GM12864 (cell line): ENCODE measurements around the gene PLA2G12A.
"Not testable (repeated sequence)": the region's sequence is repeated elsewhere in the genome, so short reads cannot be mapped to it uniquely, and the experiment has no call there.

Experiments used
- DNase-seq: peaks from one replicate; pipeline ENCODE4 v3.0.0-alpha.2; 2011; ENCODE audit warnings: low read depth
- H3K4me3 ChIP-seq: 2 replicates; pipeline ENCODE4 v1.5.1; 2011; ENCODE audit warnings: mild to moderate bottlenecking, low read depth, low read length, control low read depth
- TF ChIP-seq, protein P1 (sequence below): IDR thresholded peaks from 2 replicates; pipeline ENCODE4 v1.5.1; 2011; ENCODE audit warnings: low read depth, mild to moderate bottlenecking, moderate library complexity, low read length, control low read depth, inconsistent platforms; ENCODE audit errors: missing control alignments

Gene PLA2G12A

DNA sequence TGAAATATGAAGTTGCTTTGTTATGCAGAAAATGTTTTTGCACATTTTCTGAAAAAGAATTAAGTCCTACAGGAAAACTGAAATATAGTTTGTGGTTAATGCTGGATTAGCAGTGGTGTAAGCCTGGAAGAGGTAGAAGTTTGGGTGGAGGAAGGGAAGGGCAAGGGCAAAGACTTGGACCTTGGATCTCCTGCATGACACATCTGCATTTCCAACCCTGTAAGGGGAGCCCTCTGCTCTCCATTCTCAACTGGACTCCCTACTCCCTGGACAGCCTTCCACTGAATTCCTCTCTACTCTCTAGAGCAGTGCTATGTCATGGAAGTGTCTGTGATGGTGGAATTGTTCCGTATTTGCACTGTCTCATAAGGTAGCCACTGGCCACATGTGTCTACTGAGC is 31.2 kb downstream of the PLA2G12A start:
- H3K4me3 ChIP-seq: no peak overlapping the region
- TF ChIP-seq, protein P1, sequence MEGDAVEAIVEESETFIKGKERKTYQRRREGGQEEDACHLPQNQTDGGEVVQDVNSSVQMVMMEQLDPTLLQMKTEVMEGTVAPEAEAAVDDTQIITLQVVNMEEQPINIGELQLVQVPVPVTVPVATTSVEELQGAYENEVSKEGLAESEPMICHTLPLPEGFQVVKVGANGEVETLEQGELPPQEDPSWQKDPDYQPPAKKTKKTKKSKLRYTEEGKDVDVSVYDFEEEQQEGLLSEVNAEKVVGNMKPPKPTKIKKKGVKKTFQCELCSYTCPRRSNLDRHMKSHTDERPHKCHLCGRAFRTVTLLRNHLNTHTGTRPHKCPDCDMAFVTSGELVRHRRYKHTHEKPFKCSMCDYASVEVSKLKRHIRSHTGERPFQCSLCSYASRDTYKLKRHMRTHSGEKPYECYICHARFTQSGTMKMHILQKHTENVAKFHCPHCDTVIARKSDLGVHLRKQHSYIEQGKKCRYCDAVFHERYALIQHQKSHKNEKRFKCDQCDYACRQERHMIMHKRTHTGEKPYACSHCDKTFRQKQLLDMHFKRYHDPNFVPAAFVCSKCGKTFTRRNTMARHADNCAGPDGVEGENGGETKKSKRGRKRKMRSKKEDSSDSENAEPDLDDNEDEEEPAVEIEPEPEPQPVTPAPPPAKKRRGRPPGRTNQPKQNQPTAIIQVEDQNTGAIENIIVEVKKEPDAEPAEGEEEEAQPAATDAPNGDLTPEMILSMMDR: no peak
- no peak for DNase-seq

DNA sequence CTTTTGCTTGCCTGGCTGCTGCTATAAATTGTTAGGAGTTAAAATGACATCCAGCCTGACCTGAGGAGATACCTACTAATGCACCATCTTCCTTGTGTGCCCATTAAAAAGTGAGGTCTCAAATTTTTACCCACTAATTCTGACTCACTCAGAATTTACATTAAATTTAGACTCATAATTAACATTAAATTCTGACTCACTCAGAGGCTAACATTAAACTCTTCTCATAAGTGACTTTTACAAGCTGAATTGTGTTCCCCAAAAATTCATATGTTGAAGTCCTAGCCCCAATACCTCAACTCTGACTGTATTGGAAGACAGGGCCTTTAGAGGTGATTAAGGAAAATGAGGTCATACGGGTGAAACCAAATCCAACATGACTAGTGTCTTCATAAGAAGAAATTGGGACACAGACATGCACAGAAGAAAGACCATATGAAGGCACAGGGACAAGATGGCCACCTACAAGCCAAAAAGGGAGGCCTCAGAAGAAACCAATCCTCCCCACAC is 38.4 kb downstream of the PLA2G12A start:
- no peak overlapping the region for H3K4me3 ChIP-seq
- TF ChIP-seq, protein P1: no peak
- DNase-seq: no peak

DNA sequence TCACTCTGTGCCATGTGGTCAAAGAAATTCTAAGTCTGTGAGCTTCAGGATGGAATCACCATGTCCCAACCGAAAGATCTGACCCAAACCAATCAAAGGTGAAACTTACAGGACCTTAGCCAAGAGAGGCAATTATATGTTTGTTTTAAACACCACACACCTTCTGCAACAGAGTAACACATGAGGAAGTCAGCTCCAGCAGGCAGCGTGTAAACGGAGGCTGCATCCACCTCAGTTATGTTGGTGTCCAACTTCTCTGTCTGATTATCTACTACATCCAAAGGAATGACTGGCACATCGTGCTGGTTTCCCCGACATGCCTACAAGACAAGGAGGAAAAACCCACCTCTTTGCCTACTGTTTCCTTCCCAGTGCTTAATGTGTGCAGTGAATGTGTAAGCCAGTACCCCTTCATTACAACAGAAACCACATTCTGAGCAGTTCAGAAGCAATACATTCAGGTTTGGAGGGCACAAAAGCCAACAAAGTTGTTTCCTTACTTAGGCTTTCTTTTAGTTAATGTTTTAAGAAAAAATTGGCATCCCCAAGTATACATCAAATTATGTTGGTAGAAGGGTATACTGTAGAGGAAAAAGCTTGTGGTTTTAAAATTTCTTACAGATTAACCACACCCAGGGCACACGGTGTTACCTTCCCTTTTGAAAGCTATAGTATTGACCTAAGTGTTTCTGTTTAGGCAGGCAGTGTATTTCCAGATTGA is 39.0 kb downstream of the PLA2G12A start:
- DNase-seq: no peak
- TF ChIP-seq, protein P1: no peak
- no peak overlapping the region for H3K4me3 ChIP-seq

DNA sequence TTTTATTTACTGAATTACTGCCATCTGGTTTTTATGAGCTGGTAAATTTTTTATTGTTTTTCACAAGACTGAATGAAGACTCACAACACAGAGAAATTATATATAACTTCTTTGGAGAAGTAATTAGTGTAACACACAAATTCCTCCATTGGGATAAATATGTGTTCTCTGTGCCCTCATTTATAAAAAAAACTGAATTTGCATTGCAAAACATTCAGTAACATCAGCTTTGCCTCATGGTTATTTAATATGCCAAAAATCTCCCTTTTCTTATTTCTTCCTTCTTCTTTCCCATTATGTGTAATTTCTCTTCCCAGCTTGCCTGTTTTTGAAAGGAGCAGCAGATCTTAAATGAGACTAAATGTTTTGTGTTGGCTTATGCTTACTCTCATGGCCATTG is 45.1 kb downstream of the PLA2G12A start:
- TF ChIP-seq, protein P1: no peak
- DNase-seq: no peak
- H3K4me3 ChIP-seq: no peak overlapping the region

DNA sequence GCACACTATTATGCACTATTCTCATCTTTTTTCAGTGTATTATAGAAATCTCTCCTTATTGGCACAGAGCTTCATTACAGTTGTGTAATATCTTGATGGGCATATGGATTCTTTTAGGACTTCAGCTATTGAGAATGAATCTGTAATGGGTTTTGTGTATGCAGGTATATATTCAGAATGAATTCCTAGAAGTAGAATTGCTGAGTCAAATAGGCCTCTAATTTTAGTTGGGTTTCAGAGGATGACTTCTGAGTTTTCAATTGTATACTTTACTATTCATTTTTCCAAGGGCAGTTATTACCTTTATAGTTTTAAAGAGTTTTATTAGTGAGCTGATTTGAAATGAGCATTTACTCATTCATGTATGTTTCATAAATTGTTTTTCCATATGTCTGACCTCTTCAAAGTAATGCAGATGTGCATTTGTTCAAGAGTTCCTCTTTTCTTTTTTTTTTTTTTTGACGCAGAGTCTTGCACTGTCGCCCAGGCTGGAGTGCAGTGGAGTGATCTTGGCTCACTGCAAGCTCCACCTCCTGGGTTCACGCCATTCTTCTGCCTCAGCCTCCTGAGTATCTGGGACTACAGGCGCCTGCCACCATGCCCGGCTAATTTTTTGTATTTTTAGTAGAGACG is 46.1 kb downstream of the PLA2G12A start:
- TF ChIP-seq, protein P1: no peak
- no peak for DNase-seq
- no peak overlapping the region for H3K4me3 ChIP-seq

DNA sequence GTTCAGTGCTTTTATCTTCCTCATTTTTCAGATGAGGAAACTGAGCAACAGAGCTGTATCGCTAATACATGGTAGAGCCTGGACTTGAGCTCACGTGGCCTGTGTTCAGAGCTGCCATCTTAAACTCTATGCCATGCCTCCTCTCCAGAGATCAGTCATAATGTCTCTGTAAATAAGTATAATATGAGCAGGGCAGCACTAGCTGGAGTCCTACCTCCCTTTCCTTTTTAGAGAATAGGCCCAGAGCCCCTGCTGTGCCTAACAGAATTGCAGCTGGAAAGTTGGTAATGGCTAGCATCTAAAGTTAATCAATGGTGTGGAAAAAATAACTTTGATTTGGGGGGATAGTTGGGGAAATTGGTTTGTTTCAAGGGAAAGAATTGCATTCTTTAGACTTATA is 47.0 kb downstream of the PLA2G12A start:
- no peak overlapping the region for H3K4me3 ChIP-seq
- TF ChIP-seq, protein P1: no peak
- DNase-seq: no peak

DNA sequence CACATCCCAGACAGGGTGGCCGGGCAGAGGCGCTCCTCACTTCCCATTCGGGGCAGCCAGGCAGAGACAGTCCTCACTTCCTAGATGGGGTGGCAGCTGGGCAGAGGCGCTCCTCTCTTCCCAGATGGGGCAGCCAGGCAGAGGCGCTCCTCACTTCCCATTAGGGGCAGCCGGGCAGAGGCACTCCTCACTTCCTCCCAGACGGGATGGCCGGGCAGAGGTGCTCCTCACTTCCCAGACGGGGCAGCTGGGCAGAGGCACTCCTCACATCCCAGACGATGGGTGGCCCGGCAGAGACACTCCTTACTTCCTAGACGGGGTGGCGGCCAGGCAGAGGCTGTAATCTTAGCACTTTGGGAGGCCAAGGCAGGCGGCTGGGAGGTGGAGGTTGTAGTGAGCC is 50.9 kb downstream of the PLA2G12A start:
- DNase-seq, H3K4me3 ChIP-seq: not testable (repeated sequence)

DNA sequence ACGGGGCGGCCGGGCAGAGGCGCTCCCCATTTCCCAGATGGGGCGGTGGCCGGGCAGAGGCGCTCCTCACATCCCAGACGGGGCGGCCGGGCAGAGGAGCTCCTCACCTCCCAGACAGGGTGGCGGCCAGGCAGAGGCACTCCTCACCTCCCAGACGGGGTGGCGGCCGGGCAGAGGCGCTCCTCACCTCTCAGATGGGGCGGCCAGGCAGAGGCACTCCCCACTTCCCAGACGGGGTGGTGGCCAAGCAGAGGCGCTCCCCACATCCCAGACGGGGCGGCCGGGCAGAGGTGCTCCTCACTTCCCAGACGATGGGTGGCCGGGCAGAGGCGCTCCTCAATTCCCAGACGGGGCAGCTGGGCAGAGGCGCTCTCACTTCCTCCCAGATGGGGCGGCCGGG is 51.4 kb downstream of the PLA2G12A start:
- not testable (repeated sequence) for H3K4me3 ChIP-seq, DNase-seq
